Raji (cell line): ENCODE results near the gene SAYSD1.

Experiments used
- POLR2A ChIP-seq: IDR thresholded peaks from 2 replicates; pipeline ENCODE4 v1.6.1; 2011; ENCODE audit warnings: low read depth, low read length, control low read depth; ENCODE audit not compliant: insufficient read depth

Gene SAYSD1

DNA sequence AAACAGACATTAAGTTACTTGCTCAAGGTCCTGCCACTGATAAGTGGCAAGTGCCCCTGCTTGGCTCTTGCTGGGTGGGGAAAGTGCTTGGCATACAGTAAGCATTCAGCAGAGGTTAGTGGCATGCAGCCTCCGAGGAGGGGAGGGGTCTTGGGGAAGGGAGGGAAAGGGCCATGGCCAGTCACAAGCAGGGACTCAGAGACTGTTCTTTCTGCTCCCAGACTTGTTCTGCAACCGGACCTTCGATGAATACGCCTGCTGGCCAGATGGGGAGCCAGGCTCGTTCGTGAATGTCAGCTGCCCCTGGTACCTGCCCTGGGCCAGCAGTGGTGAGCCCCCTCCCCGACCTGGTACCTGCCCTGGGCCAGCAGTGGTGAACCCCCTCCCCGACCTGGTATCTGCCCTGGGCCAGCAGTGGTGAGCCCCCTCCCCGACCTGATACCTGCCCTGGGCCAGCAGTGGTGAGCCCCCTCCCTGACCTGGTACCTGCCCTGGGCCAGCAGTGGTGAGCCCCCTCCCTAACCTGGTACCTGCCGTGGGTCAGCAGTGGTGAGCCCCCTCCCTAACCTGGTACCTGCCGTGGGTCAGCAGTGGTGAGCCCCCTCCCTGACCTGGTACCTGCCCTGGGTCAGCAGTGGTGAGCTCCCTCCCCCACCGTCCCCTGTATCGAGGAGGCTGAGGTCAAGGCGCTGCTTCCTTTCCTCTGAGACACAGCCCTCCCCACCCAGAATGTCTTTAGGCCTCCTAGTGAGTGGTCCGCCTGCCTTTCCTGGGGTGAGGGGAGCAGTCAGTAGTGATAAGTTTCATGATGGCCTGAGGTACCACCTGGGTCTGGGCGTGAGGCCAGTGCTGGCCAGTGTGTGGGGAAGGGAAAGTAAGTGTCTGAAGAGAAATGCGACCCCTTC lies 57.5 kb downstream of the SAYSD1 start:
- no peak for TF ChIP-seq POLR2A

DNA sequence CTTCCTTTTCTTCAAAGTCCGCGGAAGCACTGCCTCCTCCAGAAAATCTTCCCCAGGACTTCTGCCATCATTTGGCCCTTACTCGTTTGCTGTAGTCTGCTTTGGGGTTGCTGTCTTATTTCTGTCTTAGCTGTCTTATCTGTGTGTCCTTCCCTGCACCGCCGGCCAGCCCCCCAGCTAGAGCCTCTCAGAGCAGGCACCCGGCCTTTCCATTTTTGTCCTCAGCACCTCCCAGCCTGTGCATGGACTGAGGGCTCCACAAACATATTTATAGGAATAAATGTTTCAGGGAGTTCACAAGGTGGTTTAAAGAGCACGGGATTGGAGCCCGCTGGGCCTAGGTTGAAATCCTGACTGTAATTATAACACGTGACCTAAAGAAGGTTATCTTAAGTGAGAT lies 58.3 kb downstream of the SAYSD1 start:
- TF ChIP-seq POLR2A = no peak

DNA sequence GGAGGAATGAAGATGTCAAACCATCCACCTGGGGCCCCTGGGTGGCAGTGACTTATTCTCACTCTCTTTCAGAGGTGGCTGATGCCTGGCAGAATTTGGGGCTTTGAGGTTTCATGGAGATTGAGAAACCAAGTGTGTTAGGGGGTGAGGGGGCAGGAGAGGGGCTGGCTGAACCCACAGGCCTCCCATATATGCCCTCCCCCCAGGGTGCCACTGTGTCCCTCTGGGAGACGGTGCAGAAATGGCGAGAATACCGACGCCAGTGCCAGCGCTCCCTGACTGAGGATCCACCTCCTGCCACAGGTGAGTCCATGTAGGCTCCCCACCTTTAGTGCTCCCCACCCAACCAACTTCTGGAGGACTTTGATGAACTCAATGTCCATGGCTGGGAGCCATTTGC lies 58.8 kb downstream of the SAYSD1 start:
- TF ChIP-seq POLR2A = no peak

DNA sequence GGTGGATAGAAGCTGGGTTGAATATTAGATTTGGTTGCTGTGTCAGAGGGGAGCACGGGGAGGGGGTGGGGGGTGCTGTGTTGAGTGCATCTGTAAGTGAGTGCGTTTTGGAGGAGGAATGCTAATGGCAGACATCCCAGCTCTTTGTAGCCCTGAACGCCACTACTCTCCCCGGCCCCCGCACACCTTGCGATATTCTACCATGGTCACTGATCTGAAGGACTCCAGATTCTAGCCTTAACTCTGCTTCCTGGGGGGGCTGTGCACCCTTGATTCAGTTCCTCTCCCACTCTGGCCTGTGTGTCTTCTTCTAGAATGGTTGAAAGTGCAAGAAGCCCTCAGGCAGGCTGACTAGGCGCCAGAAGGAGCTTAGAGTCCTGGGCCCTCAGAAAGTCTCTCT lies 59.3 kb downstream of the SAYSD1 start:
- TF ChIP-seq POLR2A = no peak

DNA sequence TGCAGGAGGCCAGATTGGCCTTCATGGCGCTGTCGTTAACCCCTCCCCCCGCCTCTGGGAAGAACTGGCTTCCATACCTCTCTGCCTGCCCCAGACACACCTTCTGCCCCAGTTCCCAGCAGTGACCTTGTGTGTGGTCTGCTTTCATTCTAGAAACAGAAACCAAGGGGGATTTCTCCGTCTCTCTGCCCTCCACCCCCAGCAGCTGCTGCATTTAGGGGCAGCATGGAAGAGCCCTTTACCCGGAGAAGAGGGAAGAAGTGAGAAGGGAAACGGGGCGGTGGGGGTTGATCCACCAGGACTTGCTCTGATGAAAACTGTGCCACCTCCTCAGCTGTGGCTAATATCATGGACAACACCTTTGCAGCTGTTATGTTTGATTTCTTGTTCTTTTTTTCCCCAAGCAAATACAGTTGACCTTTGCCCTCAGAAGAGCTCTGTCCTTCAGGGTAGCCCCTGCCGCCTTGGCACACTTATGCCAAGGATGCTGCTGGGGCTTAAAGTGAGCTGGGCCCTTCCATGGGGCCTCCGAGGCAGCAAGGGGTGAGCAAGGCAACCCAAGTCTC lies 60.3 kb downstream of the SAYSD1 start:
- TF ChIP-seq POLR2A = no peak
